GM19238 (cell line): Measurements from ENCODE around the gene EFNA1.
"Not testable (repeated sequence)": the region's sequence is repeated elsewhere in the genome, so short reads cannot be mapped to it uniquely, and the experiment has no call there.

Source experiments
- DNase-seq: peaks from one replicate; pipeline ENCODE4 v3.0.0; 2011; ENCODE audit warnings: low spot score; ENCODE audit not compliant: insufficient read length

The EFNA1 gene

GRCh38 chr1:155145491-155145890, 17.8 kb downstream of the EFNA1 start:
- no peak for DNase-seq

GRCh38 chr1:155155996-155156643, 28.4 kb downstream of the EFNA1 start:
- not testable (repeated sequence) for DNase-seq

DNA sequence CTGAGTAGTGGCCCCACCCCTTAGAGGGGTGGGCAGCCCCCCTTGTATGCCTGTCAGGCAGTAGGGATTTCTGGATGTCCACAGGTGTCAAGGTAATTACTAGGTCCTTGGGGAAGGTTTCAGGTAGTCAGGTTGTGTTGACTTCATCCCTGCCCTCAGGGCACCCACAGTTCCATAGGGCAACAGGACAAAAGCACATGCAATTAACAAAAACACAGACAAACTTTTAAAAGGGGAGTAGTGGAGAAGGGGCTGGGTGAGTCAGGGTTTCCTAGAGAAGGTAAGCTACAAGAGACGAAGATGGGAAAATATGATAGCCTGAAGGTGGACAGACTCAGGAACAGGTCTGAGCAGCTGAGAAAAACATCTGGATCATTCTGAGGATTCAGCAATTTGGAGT, 31.3 kb downstream of the EFNA1 start:
- DNase-seq, result no peak

DNA sequence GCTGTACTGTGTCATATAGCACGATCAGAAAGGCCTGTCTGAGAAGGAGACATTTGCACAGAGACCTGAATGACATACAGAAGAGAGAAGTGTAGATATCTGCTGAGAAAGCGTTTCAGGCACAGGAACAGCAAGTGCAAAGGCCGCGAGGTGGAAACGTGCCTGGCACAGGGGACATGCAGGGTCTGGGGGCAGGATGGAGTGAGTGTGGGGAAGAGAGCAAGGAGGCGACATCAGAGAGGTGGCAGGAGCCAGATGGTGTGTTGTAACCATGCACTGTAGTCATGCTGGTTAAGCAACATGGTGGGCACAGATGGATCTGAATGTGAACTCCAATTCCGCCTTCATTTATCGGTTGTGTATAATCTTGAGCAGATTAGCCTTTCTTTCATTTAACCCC, 32.5 kb downstream of the EFNA1 start:
- no peak for DNase-seq

- DNase-seq, result not testable (repeated sequence)
Measured at GRCh38 chr1:155162631-155163030, 35.0 kb downstream of the EFNA1 start.

- DNase-seq, result not testable (repeated sequence)
Measured at GRCh38 chr1:155163785-155164184, 36.1 kb downstream of the EFNA1 start.

- not testable (repeated sequence) for DNase-seq
Measured at GRCh38 chr1:155164625-155165024, 36.9 kb downstream of the EFNA1 start.

DNA sequence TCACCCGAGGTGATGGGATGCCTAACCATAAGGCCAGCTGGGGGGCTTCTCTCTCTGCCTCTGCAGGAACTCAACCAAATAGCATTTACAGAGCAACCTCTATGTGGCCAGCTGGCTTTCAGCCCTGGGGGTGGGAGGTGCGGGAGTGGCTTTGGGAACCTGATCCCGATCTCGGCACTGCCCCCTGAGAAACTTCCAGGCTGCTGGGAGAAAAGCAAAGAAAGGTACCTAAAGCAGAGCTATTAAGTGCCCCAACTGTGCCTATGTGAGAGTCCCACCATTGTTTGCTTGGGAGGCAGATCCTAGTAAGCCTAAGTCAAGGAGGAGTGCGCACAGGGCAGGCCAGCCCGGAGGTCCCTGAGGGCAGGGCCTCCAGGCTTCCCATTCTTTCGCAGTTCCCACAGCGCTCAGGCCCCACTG, 38.4 kb downstream of the EFNA1 start:
- DNase-seq, result no peak

GRCh38 chr1:155166471-155167165, 38.9 kb downstream of the EFNA1 start:
- DNase-seq, result no peak

DNA sequence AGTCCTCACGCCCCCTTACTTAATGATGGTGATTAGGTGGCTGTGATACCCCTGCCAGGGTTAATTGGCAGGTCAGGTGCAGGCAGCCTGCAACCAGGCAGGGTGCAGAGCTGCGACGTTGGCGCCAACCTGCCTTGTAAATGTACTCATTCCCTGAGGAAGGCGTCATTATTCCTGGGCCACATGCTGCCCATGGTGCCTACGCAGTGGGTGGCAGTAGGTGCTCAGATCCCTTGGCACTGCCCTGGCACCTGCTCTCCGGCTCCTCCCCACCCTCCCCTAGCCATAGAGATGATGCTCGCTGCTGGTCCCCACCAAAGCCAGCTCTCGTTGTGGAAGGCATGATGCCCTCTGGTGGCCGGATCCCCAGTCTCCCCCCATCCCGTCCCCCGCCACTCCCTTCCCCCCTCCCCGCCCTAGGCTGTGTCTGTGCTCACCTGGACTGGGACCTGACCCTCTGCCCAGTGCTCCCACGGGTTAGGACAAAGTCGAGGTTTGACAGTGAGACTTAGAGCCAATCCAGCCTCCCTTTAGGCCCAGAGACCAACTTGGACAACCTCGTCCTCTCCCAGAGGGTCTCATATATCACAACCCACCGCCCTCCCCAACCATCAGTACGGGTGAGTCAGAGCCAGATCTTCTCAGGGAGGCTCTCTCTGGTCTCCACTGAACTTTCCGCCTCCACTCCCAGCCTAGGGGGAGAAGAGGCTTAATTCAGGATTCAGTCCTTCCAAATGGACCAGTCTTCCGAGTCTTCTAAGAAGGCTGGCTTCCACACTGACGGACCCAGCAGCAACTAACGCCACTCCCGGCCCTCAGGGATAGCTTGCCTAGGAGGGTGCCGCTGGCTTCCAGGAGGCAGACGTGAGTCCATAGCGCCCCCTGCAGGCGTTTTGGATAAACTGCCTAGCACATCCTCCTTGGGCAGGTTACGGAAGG, 39.8 kb downstream of the EFNA1 start:
- peak; percentile 65 for DNase-seq

GRCh38 chr1:155168105-155168445, 40.4 kb downstream of the EFNA1 start:
- not testable (repeated sequence) for DNase-seq

GRCh38 chr1:155168456-155169210, 41.0 kb downstream of the EFNA1 start:
- DNase-seq, result no peak

DNA sequence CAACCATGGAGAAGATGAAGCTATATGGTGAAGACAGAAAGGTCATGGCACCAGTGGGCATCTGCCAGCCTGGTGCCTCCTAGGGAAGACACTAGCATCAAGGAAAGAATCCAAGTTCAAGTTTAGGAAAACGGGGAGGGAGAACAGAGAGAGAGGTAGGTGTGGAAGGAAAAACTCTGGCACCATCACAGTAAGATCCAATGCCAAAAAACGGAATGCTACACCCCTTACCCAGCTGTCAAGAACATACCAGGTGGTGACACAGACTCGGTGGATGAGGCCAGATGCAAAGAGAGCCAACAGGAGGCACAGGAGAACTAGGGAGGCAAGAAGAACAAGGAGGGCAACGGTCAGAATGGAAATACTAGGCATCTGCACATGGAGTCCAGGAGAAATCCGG, 41.9 kb downstream of the EFNA1 start:
- DNase-seq, result no peak

DNA sequence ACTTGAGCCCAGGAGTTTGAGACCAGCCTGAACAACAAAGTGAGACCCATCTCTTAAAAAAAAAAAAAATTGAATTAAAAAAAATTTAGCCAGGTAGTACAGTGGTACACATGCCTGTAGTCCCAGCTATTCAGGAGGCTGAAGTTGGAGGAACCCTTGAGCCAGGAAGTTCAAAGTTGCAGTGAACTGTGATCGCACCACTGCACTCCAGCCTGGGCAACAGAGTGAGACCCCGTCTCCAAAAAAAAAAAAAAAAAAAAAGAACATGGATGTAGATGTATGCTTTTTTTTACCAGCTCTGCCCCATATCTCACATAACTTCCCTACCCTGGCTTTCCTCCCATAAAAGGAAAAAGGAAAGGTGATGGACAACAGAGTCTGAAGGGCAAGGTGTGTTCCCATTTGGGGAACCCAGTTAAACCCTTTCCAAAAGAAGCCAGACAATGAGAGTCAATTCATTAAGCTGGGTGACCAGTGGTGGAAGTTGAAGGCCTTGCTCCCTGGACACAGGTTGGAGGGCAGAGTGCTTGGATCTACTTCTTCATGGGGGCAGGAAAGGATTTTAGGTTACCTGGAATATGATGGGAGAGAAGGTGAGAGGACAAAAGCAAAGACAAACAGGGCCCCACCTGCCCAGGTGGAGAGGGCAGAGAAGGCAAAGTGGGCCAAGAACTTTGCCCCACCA, 42.6 kb downstream of the EFNA1 start:
- DNase-seq, result no peak

DNA sequence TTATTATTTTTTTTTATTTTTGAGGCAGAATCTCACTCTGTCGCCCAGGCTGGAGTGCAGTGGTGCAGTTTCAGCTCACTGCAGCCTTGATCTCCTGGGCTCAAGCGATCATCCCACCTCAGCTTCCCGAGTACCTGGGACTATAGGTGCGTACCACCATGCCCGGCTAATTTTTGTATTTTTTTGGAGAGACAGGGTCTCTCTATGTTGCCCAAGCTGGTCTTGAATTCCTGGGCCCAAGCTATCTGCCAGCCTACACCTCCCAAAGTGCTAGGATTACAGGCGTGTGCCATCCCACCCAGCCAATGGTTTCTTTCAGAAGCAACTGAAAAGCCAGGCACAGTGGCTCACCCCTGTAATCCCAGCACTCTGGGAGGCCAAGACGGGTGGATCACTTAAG, 43.1 kb downstream of the EFNA1 start:
- no peak for DNase-seq

- DNase-seq, result no peak
Measured at GRCh38 chr1:155171836-155172731, 44.4 kb downstream of the EFNA1 start.

DNA sequence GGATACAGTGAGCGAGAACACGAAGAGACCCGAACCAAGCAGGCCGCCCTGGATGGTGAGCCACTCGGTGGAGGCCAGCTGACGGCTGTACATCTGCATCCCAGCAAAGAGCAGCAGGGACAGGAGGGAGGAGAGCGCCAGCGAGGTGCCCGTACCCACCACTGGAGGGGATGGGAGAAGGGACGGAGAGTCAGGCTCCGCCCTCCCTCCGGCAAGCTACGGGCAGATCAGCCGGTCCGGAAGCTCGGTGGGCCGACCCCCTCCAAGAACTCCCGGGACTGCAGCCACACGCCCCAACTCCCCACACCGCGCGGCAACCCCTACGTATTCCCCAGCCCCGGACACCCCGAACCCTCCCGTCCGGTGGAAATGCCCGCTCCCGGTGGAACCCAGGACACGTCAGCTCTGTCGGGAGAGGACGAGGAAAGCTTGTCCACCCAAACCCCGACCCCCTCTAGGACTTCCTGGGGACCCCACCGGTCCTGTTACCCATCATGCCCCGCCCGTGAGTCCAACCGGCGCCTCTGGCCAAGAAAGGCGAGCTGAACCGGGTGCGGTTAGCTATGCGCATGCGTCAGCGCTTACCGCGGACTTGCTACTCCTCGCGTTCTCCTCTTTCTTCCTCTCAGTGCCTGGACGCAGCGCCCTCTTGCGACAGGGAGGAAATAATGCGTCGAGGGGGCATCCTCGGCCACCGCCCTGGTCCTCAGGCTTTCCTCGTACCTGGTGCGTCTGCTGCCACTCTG, 45.2 kb downstream of the EFNA1 start, which contains the start of gene KRTCAP2:
Gene KRTCAP2 (minus strand): TSS at position 573 of the 746 bp plus-strand sequence. CDS start 80 bp downstream, at position 493.
- DNase-seq, result peak; percentile 98

- no peak for DNase-seq
Measured at GRCh38 chr1:155173478-155174323, 46.0 kb downstream of the EFNA1 start, which contains the start of gene TRIM46. TRIM46 (plus strand) TSS chr1:155173849; CDS start chr1:155173967, 118 bp downstream.
